HUDEP-2 (cell line): ENCODE results near the gene MRPL41.
A peak's percentile ranks its signal among the peaks of the same experiment; 100 is the strongest.
"Not testable (repeated sequence)": the region's sequence is repeated elsewhere in the genome, so short reads cannot be mapped to it uniquely, and the experiment has no call there.

Experiments
- DNase-seq, 76 experiments: peaks; one replicate each; lab custom pipeline; 2025; ENCODE audit not compliant: unreplicated experiment in 76 of 76; lab: John Stamatoyannopoulos, UW

MRPL41 gene

DNA sequence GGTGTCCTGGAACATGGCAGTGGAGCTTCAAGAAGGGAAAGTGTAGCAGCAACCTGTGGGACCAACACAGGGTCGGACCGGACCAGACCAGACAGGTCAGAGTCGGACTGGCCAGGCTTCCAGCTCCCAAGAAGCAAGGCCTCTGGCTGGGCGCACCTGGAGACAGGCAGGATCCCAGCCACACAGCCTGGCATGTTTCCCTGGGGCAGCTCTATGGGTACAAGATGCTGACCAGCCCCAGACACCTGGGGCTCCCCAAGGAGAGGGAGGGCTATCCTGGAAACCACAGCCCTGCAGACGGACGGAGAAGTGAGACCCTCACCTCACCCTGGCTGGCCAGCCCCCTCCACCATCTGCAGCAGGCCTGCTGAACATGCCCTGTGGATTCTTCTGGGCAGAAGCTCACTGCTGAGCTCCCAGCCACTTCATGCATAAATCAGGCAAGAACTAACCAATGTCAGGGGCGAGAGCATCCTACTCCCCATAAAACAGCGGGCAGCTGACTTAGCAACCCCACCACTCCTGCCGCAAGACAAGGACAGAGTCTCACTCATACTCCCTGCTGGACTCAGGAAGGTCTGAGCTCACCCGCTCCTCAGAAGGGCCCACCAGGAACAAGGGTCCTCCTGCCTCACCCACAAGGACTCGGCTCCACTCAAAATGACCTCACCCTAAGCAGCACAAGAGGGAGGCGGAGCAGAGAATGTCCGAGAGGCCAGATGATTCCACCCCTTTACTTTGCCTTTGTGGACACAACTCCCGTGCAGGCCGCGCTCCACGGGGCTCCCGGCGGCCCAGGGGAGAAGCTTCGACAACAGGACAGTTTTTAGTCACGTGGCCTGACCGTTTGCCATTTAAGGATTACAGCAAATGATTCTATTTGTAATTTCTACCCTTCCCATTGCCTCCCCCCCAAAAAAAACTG, 29.9 kb downstream of the MRPL41 start:
- DNase-seq = no peak

DNA sequence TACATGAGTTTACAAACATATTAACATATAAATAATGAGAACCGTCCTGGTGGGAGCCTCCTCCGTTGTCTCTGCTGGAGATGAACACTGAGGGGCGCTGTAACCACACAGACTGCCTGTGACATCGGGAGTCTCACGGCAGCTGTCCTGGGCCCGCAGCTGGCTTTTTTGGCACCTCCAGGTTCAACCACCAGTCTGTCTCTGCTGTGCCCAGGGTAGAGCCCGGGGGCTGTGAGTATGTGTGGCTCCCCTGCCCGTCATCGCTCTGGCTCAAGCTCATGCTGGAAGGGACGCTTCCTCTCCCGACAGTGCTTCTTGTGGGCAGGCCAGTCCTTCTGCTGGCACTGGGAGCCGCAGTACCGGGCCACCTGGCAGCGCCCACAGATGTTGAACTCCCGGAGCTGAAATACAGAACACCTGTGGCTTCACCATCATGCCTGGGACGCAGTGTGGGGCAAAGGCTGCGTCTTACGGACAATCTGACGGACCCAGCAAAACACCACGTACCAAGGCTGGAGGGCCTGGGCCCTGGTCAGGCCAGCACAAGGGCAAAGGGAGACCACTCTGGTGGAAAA, 30.7 kb downstream of the MRPL41 start:
- peak in 7 of 76 experiments; percentile 12 to 32 (median 21) for DNase-seq

DNA sequence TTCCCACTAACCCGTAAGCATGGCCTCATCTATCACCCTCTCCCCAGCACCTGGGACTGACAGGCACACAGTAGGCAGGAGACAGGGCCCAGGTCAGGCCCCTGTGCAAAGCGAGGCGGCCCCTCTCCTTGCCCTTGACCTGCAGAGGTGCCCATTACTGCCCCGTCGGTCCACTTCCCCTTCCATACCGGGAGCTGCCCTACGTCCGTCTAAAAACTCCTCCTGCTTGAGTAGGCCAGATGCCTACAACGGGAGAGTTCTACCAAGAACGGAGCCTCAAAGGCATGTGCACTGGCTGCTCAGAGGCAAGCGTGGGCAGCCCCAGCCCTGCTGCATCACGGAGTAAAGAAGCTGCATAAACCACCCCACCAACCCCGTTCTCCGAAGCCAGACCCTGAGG, 31.7 kb downstream of the MRPL41 start:
- DNase-seq = no peak

DNA sequence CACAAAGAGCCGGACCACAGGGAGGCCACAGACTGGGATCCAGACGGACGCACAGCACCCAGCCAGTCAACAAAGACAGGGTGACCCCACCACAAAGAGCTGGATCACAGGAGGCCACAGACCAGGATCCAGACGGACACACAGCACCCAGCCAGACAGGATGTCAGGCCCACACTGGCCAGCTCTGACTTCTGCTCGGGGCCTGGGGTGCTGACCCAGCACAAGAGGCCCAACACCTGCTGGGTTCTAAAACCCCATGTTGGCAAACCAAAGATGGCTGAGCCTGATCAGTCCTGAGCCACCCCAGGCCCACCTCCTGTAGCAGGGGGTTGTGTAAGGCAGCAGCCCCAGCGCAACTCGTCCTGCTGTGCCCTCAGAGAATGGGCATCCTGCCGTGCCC, 32.3 kb downstream of the MRPL41 start:
- DNase-seq = no peak

DNA sequence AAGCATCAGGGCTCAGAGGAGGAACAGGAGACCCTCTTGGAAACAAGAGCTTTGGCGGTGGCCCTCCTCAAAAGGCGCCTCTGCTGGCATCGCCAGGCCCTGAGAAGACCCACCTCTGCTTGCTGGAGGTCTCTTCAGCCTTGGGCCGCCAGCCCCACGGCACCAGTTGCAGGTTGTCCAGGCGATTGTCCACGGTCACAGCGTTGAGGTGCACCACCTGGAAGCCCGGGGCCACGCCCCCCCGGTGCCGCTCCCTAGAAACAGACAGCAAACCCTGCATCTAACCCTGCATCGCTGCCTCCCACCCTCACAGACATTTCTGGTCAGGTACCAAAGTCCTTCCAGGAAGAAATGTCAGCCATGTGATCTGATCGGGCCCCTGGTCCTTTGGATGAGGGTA, 35.2 kb downstream of the MRPL41 start:
- no peak for DNase-seq

DNA sequence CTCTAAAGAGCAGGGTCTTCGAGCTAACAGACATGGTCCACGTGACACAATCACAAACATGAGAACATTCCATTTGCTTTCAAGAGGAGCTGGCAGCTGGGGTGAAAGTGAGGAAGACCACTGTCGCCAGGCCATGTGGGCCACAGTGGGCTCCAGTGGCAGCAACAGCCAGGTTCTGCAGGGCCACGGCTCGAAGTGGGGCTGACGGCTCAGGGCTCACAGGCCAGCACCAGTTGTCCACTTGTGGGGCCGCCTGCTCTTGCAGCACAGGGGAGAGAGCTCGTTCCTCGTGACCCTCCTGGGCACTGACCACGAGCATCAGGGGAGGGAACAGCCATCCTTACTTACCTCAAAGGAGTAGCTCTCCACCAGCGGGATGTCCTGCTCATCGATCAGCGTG, 36.6 kb downstream of the MRPL41 start:
- no peak for DNase-seq

DNA sequence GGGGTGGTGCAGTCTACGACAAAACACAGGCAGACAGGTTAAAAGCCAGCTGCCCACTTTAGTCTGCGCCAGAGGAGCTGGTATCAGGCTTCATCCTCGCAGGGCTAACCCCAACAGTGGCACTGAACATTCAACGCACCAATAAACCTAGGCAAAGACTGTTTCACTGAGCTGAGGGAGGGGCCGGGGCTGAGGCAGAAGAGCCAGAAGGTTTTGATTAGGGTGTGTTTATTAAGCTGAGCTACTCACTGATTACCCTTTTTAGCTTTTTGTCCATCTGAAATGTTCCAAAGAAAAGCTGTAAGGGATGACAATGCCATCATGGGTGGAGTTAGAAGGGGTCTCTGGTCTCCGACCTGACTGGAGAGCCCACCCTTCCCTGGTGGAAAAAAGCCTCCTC, 37.2 kb downstream of the MRPL41 start:
- no peak for DNase-seq

DNA sequence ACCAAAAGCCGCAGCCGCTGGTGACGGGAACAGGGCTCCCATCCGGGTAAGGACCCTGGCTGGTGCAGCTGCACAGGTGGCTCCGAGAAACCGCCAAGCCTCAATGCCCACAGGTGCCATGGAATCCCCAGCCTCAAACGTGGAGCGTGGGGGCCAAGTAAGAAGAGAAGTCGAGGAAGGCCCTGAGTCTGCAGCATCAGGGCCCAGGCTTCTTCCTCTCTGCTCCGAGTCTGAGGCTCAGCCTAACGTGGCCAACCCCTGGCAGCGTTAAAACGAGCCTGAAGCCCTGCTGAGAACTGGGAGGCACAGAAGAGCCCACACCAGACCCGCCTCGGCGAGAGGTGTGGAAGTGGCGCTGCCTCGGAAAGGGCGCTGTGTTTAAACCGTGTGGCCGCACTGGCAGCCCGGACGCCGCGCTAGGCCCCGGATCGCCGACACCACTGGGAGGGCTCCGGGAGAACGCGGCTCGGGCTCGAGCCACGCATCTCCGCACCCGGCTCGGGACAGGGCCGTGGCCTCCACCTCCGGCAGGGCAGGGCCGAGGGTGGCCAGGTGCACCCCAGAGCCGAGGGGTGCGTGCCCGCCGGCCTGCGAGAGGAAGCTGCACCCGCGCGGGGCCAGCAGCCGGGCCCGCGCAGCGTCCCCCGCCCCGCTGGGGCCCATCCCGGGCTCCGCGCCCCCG, 37.9 kb downstream of the MRPL41 start:
- DNase-seq = peak in 1 of 76 experiments; percentile 9

DNA sequence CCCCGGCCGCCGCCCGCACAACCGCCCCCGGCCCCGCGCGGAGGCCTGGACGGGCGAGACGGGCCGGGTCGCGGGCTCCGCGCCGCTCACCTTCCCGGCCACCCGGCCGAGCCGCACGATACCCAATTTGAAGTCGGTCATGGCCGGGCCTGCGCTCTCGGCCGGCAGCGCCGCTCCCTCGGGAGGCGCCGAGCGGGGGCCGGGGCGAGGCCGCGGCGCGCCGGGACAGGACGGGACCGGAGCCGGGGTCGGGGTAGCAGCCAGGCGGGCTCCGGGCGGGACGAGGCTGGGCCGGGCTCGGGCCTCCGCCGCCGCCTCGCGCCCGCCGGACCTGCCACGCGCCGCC, 38.4 kb downstream of the MRPL41 start:
- no peak for DNase-seq

DNA sequence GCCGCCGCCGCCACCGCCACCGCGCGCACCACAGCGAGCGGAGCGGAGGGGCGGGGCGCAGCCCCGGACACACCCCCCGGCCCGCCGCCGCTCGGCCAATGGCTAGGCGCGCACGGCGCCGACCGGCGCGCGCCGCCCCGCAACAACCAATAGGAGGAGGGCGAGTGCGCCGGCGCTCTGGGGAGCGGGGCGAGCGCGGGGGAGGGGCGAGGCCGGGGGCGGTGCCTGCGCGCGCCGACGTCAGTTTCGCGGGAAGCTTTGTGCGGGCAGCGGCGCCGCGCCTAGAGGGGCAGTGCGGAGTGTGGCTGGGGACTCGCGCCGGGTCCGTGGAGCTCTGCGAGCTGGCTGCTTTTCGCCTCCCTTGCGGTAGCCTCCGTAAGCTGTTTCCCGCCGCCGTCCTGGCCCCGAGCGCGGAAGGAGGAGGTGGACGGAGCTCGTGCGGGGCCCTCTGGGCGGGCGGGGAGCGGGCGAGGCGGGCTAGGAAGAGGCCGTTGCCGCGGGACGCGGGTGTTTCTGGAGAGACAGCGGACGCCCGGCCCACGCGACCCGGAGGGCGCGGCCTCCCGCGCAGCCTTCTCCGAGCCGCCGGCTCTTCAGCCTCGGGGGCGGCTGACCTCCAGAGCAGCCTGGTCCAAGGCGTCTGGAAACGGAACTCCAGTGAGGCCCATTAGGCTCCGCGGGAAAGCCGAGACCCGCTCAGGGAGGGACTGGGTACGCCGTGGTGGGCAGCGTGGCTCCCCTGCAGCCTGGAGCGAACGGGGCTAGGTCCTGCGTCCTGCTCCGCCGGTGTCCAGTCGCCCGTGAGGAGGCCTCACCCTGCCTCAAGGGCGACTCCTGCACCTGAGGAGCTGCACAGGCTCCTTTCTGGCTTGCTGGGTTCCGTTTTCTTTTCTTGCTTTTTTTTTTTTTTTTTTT, 39.0 kb downstream of the MRPL41 start, which contains the start of gene ZMYND19:
Gene ZMYND19 (minus strand): TSS at position 44 of the 915 bp plus-strand sequence. CDS start 249 bp downstream, outside the sequence.
- peak in 71 of 76 experiments; percentile 22 to 93 (median 79) for DNase-seq

DNA sequence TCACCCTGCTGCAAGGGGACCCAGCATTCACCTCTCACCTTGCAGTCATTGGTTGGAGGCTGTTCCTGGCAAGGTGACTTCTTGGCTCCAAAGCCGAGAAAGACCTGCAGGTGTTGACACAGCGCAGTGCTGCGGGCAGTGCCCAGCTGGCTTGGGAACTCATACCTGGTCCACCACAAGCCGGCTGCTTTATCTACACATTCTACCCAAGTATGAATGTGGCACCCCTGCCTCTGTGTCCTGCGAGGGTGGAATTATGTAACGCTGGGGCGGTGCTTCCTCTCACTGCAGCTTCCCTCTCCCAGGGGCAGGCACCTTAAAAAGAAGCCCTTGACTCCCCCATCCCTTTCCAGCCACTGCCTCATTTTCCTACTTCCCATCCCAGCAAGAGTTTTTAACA, 41.1 kb downstream of the MRPL41 start:
- DNase-seq = no peak

DNA sequence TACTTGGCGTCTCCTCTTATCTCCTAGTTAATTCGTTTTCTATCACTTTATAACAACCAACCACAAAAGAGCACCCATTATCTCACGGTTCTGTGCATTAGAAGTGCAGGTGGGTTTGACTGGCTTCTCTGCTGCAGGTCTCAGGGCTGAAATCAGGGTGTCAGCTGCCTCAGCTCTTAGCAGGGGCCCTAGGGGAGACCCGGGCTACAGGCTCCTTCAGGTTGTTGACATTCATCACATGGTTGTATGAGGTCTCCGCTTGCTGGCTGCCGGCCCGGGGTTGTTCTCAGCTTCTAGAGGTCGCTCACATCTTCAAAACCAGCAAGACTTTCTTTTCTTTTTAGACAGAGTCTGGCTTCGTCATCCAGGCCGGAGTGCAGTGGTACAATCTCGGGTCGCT, 41.5 kb downstream of the MRPL41 start:
- DNase-seq = no peak

DNA sequence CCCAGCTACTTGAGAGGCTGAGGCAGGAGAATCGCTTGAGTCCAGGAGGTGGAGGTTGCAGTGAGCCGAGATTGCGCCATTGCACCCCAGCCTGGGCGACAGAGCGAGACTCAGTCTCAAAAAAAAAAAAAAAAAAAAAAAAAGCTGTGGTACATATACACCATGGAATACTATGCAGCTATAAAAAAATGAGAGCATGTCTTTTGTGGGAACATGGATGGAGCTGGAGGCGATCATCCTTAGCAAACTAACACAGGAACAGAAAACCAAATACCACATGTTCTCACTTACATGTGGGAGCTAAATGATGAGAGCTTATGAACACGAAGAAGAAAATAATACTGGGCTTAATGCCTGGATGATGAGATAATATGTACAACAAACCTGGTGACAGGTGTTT, 44.9 kb downstream of the MRPL41 start:
- not testable (repeated sequence) for DNase-seq

DNA sequence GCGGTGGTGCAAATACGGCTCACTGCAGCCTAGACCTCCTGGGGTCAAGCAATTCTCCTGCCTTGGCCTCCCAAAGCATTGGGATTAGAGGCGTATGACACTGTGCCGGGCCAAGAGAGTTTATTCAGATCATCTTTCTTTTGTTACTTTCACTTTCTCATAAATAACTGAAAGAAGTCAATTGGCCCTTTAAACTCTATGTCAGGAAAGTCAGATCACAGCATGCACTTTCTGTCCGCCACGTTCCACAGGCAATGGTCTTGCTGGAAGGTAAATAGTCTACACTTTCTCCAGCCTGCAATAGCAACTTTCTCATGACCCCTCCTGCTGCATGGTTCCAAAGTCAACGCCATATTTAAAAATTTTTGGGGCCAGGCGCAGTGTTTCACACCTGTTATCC, 47.3 kb downstream of the MRPL41 start:
- no peak for DNase-seq
